Lung (tissue), 12 donors: Measurements from ENCODE around the gene CEP83. TPM values are rescaled to one million over a fixed set of nuclear protein-coding genes. Genes with fewer than 3 reads are reported as not detected.
"Not testable (repeated sequence)": the region's sequence is repeated elsewhere in the genome, so short reads cannot be mapped to it uniquely, and the experiment has no call there.

Experiments
- ATAC-seq: fragments of 200-7000 bp; cut with Tn5 transposase; one replicate; pipeline ENCODE4 v1.9.1; 2020; ENCODE audit warnings: moderate number of reproducible peaks; ENCODE audit not compliant: insufficient read depth, low FRiP score
- DNase-seq, 3 donors: peaks; one replicate each; pipeline ENCODE4 v3.0.0-alpha.2; 2013 to 2017
- H3K27ac ChIP-seq, 2 donors: one replicate each; pipeline ENCODE4 v1.5.1; 2013; ENCODE audit warnings: mild to moderate bottlenecking in 2 of 2, moderate library complexity in 2 of 2, control low read depth in 1 of 2, inconsistent platforms in 1 of 2, low read depth in 1 of 2, low read length in 1 of 2
- H3K27me3 ChIP-seq, 3 donors: one replicate each; pipeline ENCODE4 v1.5.1; 2013; ENCODE audit warnings: low read length in 2 of 3; ENCODE audit not compliant: control insufficient read depth in 3 of 3, insufficient read depth in 3 of 3
- H3K36me3 ChIP-seq, 4 donors: one replicate each; pipeline ENCODE4 v1.5.1; 2013; ENCODE audit warnings: low read length in 4 of 4, mild to moderate bottlenecking in 1 of 4, moderate library complexity in 1 of 4; ENCODE audit not compliant: control insufficient read depth in 4 of 4, insufficient read depth in 4 of 4
- H3K4me1 ChIP-seq, 5 donors: one replicate each; pipeline ENCODE4 v1.5.1; 2013; ENCODE audit warnings: low read length in 5 of 5, mild to moderate bottlenecking in 2 of 5, moderate library complexity in 1 of 5; ENCODE audit not compliant: control insufficient read depth in 5 of 5, insufficient read depth in 5 of 5
- H3K4me3 ChIP-seq: one replicate; pipeline ENCODE4 v1.5.1; 2013; ENCODE audit warnings: mild to moderate bottlenecking, control low read depth, moderate library complexity
- H3K9ac ChIP-seq, 2 donors: one replicate each; pipeline ENCODE4 v1.5.1; 2013; ENCODE audit warnings: low read length in 2 of 2, control low read depth in 1 of 2; ENCODE audit not compliant: insufficient read depth in 1 of 2
- H3K9me3 ChIP-seq, 4 donors: one replicate each; pipeline ENCODE4 v1.5.1; 2013; ENCODE audit warnings: low read length in 3 of 4, mild to moderate bottlenecking in 1 of 4, moderate library complexity in 1 of 4; ENCODE audit not compliant: control insufficient read depth in 4 of 4, insufficient read depth in 3 of 4
- CTCF ChIP-seq: IDR thresholded peaks from 2 replicates; pipeline ENCODE4 v1.5.1; 2012; ENCODE audit warnings: mild to moderate bottlenecking; ENCODE audit errors: control extremely low read depth, extremely low read depth
- WGBS, 2 donors: extraction: QIAGEN DNeasy Blood & Tissue Kit; methylation state at CpG; one replicate each; pipeline ENCODE4 v1.1.7; 2013; 5-methylcytosine and 5-hydroxymethylcytosine counted together
- polyA plus RNA-seq, 2 donors: library from polyadenylated mRNA; stranded (reverse); fragments of 200-250 nt; gene quantifications; one replicate each; pipeline ENCODE4 v1.2.1, GENCODE V29; 2013
- total RNA-seq, 2 donors: library from RNA; depleted of rRNA in 1 of 2; stranded (reverse); fragments of >200 nt in 1 of 2; gene quantifications; one replicate each; pipeline ENCODE4 v1.2.1, GENCODE V29; 2014 to 2021
- donor health status: control.
- donor health status: control.
- donor health status: Bipolar disorder and iron deficiency.
- donor health status: healthy.
- donor health status: DM: yes; HTN: yes; CAD: no.

CEP83 gene
- total and polyA plus RNA-seq, 4 donors, result 5.2 to 43.6 (median 20.1) TPM

GRCh38 chr12:94458877-94459727 is 565 bp downstream of the CEP83 start:
- 0% methylated on average over 21 to 23 of the region's 23 CpGs for WGBS, 2 donors
- peak overlapping the region; percentile 92 to 96 for H3K27ac ChIP-seq
- no peaks in the 10 kb centered on the region for H3K9me3 ChIP-seq
- H3K36me3 ChIP-seq, result peaks cover 0 to 4% (median under 1%) of the 10 kb centered on the region in 4 donors
- H3K4me1 ChIP-seq, result peaks cover 0 to 15% (median 1%) of the 10 kb centered on the region in 5 donors
- peak overlapping the region; percentile 88 to 97 for H3K9ac ChIP-seq
- H3K27me3 ChIP-seq, result peaks cover 0 to 3% (median 0%) of the 10 kb centered on the region in 3 donors
- no peak for TF ChIP-seq CTCF
- peak; percentile 44 for ATAC-seq
- DNase-seq, result peak in 2 of 3 donors; percentile 65 to 81
- H3K4me3 ChIP-seq, result peak overlapping the region; percentile 63

- no peak for TF ChIP-seq CTCF
- Histone ChIP-seq H3K9ac (no peak overlapping the region), H3K36me3 (peaks cover 0 to 4% (median under 1%) of the 10 kb centered on the region in 4 donors), H3K4me3 (no peak overlapping the region), H3K27me3 (peaks cover 0 to 3% (median 0%) of the 10 kb centered on the region in 3 donors), H3K27ac (no peak overlapping the region), H3K4me1 (peaks cover 0 to 15% (median 1%) of the 10 kb centered on the region in 5 donors), H3K9me3 (no peaks in the 10 kb centered on the region)
- WGBS, 2 donors, result 83 to 84% methylated on average over 1 of the region's 1 CpG
- ATAC-seq (no peak), DNase-seq (no peak)
Observed at GRCh38 chr12:94457311-94457710, 2.4 kb downstream of the CEP83 start.

GRCh38 chr12:94454318-94454717 is 5.3 kb downstream of the CEP83 start:
- H3K27ac ChIP-seq, H3K9me3 ChIP-seq, H3K4me1 ChIP-seq, DNase-seq, H3K4me3 ChIP-seq, ATAC-seq, H3K27me3 ChIP-seq, H3K36me3 ChIP-seq, H3K9ac ChIP-seq: not testable (repeated sequence)
- 95 to 98% methylated on average over 7 of the region's 7 CpGs for WGBS, 2 donors

- DNase-seq, result no peak
- Histone ChIP-seq H3K4me1 (no peaks in the 10 kb centered on the region), H3K27me3 (no peaks in the 10 kb centered on the region), H3K36me3 (no peaks in the 10 kb centered on the region), H3K27ac (no peak overlapping the region), H3K9me3 (peaks cover 0 to 2% (median 0%) of the 10 kb centered on the region in 4 donors), H3K9ac (no peak overlapping the region), H3K4me3 (no peak overlapping the region)
- WGBS, 2 donors, result 45 to 79% methylated on average over 1 of the region's 1 CpG
- no peak for TF ChIP-seq CTCF
- no peak for ATAC-seq
Observed at GRCh38 chr12:94445662-94446061, 14.0 kb downstream of the CEP83 start.
